PFSK-1 (cell line): ENCODE results near the gene HSPA12A.

Experiments used
- FOXP2 ChIP-seq: optimal IDR thresholded peaks from 2 replicates; pipeline ENCODE3; 2011; ENCODE audit warnings: borderline replicate concordance, control low read depth, inconsistent platforms; ENCODE audit not compliant: insufficient read depth; ENCODE audit errors: extremely low read length, extremely low read depth
- POLR2AphosphoS5 ChIP-seq: IDR thresholded peaks from 2 replicates; pipeline ENCODE4 v1.6.1; 2012; ENCODE audit warnings: low read depth, mild to moderate bottlenecking, control low read depth, low read length, moderate library complexity
- REST ChIP-seq, 2 experiments: IDR thresholded peaks; 2 replicates each; pipeline versions ENCODE4 v1.6.1 to v1.8.0; 2011 to 2012; ENCODE audit warnings: low read depth in 2 of 2, low read length in 2 of 2, control low read depth in 1 of 2, inconsistent platforms in 1 of 2, mild to moderate bottlenecking in 1 of 2, moderate library complexity in 1 of 2; ENCODE audit not compliant: insufficient read depth in 1 of 2
- SIN3A ChIP-seq: IDR thresholded peaks from 2 replicates; pipeline ENCODE4 v1.6.1; 2012; ENCODE audit warnings: mild to moderate bottlenecking, low read length, moderate library complexity, borderline replicate concordance; ENCODE audit not compliant: insufficient read depth
- TAF1 ChIP-seq: IDR thresholded peaks from 2 replicates; pipeline ENCODE4 v1.6.1; 2012; ENCODE audit warnings: low read length, control low read depth, borderline replicate concordance; ENCODE audit not compliant: insufficient read depth

HSPA12A gene

GRCh38 chr10:116752563-116752962 lies 10.2 kb upstream of the HSPA12A start:
- TF ChIP-seq TAF1: no peak
- no peak for TF ChIP-seq REST (IDR thresholded peaks at IDR 0.05; ENCODE audit: insufficient read depth in 1 of 2, low read depth in 2 of 2, low read length in 2 of 2)
- no peak for TF ChIP-seq SIN3A
- no peak for TF ChIP-seq FOXP2
- TF ChIP-seq POLR2AphosphoS5: no peak

GRCh38 chr10:116748471-116748870 lies 6.1 kb upstream of the HSPA12A start:
- TF ChIP-seq POLR2AphosphoS5 (no peak), TAF1 (no peak), FOXP2 (no peak), REST (IDR thresholded peaks at IDR 0.05; ENCODE audit: insufficient read depth in 1 of 2, low read depth in 2 of 2, low read length in 2 of 2) (no peak), SIN3A (no peak)

- TF ChIP-seq SIN3A (no peak), POLR2AphosphoS5 (no peak), FOXP2 (no peak), TAF1 (no peak), REST (IDR thresholded peaks at IDR 0.05; ENCODE audit: insufficient read depth in 1 of 2, low read depth in 2 of 2, low read length in 2 of 2) (no peak)
Measured at GRCh38 chr10:116748041-116748440, 5.7 kb upstream of the HSPA12A start.

- no peak for TF ChIP-seq SIN3A
- no peak for TF ChIP-seq FOXP2
- TF ChIP-seq POLR2AphosphoS5: no peak
- no peak for TF ChIP-seq TAF1
- no peak for TF ChIP-seq REST (IDR thresholded peaks at IDR 0.05; ENCODE audit: insufficient read depth in 1 of 2, low read depth in 2 of 2, low read length in 2 of 2)
Measured at GRCh38 chr10:116747325-116747724, 5.0 kb upstream of the HSPA12A start.

- TF ChIP-seq REST (IDR thresholded peaks at IDR 0.05; ENCODE audit: insufficient read depth in 1 of 2, low read depth in 2 of 2, low read length in 2 of 2) (no peak), SIN3A (no peak), TAF1 (no peak), POLR2AphosphoS5 (no peak), FOXP2 (no peak)
Measured at GRCh38 chr10:116744885-116745284, 2.5 kb upstream of the HSPA12A start.
